Mesendoderm (in vitro differentiated cells): ENCODE results near the gene PNMA8C.

ENCODE experiments used
- DNase-seq: peaks from one replicate; pipeline ENCODE4 v3.0.0; 2013
- H2AK5ac ChIP-seq: 2 replicates; pipeline ENCODE4 v1.6.1; 2013; ENCODE audit warnings: low read length, inconsistent platforms
- H2BK120ac ChIP-seq: 2 replicates; pipeline ENCODE4 v1.6.1; 2013; ENCODE audit warnings: low read depth, mild to moderate bottlenecking, low read length, moderate library complexity, mixed read lengths
- H2BK15ac ChIP-seq: replicated peaks from 2 replicates; pipeline ENCODE4 v1.6.1; 2013; ENCODE audit warnings: low read depth, mild to moderate bottlenecking, moderate library complexity
- H2BK5ac ChIP-seq: 2 replicates; pipeline ENCODE4 v1.6.1; 2013; ENCODE audit warnings: low read length, inconsistent platforms
- H3K18ac ChIP-seq: 2 replicates; pipeline ENCODE4 v1.6.1; 2013; ENCODE audit warnings: mild to moderate bottlenecking, low read length, mixed read lengths
- H3K23ac ChIP-seq: one replicate; pipeline ENCODE4 v1.6.1; 2013; ENCODE audit warnings: low read length
- H3K27ac ChIP-seq: 2 replicates; pipeline ENCODE4 v1.5.1; 2013; ENCODE audit warnings: low read depth, mild to moderate bottlenecking, inconsistent platforms, low read length, moderate library complexity
- H3K27me3 ChIP-seq: 2 replicates; pipeline ENCODE4 v1.6.1; 2013; ENCODE audit warnings: low read length, control low read depth, mild to moderate bottlenecking, inconsistent platforms; ENCODE audit not compliant: insufficient read depth, poor library complexity
- H3K36me3 ChIP-seq: 2 replicates; pipeline ENCODE4 v1.6.1; 2013; ENCODE audit warnings: low read length, inconsistent platforms; ENCODE audit not compliant: control insufficient read depth, insufficient read depth
- H3K4ac ChIP-seq: one replicate; pipeline ENCODE4 v1.6.1; 2013; ENCODE audit warnings: low read depth, mild to moderate bottlenecking, low read length, moderate library complexity
- H3K4me1 ChIP-seq: 2 replicates; pipeline ENCODE4 v1.6.1; 2013; ENCODE audit warnings: low read depth, low read length, inconsistent platforms; ENCODE audit not compliant: control insufficient read depth
- H3K4me2 ChIP-seq: 2 replicates; pipeline ENCODE4 v1.6.1; 2013; ENCODE audit warnings: low read length
- H3K4me3 ChIP-seq: 2 replicates; pipeline ENCODE4 v1.5.1; 2013; ENCODE audit warnings: mild to moderate bottlenecking, low read length
- H3K56ac ChIP-seq: one replicate; pipeline ENCODE4 v1.6.1; 2013; ENCODE audit warnings: low read length
- H3K79me1 ChIP-seq: 2 replicates; pipeline ENCODE4 v1.6.1; 2013; ENCODE audit warnings: low read length, inconsistent platforms
- H3K79me2 ChIP-seq: 2 replicates; pipeline ENCODE4 v1.6.1; 2013; ENCODE audit warnings: mild to moderate bottlenecking, low read length; ENCODE audit not compliant: control insufficient read depth, insufficient read depth
- H3K9ac ChIP-seq: 2 replicates; pipeline ENCODE4 v1.6.1; 2013; ENCODE audit warnings: low read length, inconsistent platforms
- H4K5ac ChIP-seq: one replicate; pipeline ENCODE4 v1.6.1; 2013; ENCODE audit warnings: low read length
- H4K8ac ChIP-seq: one replicate; pipeline ENCODE4 v1.6.1; 2013; ENCODE audit warnings: low read depth, mild to moderate bottlenecking, control low read depth, low read length, moderate library complexity
- WGBS: extraction: QIAGEN DNeasy Blood & Tissue Kit; methylation state at CpG from one replicate; pipeline ENCODE4 v1.1.7; 2013; ENCODE audit warnings: low lambda C conversion rate, missing lambda C conversion rate; ENCODE audit not compliant: insufficient coverage; ENCODE audit errors: extremely low coverage; 5-methylcytosine and 5-hydroxymethylcytosine counted together

The PNMA8C gene

DNA sequence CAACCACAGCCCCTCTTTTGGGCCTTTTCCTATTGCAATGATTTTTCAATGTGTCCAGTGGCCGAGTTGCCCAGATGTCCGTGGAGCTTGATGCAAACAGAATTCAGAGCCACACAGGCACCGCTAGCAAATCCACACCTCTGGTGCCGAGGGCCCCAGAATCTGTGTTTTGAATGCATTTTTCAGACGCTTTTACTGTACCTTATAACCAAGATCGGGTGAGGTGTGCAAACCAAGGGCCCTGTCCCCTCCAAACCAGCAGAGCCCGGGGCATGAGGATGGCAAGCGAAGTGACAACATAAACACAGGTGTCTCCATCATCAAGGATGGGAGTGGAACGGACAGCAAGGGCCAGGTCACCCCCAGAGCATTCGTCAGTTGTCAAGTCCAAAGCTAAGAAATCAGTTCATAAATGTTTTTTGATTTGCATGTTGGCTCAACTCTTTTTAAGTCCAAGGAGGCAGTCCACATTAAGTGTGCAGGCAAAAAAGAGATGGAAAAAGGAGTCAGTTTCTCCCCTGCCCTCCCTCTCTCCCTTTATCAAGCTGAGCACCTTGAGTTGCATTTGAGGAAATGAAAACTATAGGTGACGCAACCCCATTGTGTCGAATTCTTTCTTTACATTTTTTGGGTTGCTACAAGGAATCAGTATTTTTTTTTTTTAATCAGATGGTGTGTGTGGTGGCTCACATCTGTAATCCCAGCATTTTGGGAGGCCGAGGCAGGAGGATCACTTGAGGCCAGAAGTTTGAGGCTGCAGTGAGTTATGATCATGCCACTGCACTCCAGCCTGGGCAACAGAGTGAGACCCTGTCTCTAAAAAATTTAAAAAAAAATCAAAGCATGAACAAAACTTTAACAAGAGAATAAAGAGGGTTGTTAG lies 18.3 kb downstream of the PNMA8C start:
- Histone ChIP-seq H3K27me3 (peaks cover 5% of the 10 kb centered on the region), H4K5ac (no peak overlapping the region)

DNA sequence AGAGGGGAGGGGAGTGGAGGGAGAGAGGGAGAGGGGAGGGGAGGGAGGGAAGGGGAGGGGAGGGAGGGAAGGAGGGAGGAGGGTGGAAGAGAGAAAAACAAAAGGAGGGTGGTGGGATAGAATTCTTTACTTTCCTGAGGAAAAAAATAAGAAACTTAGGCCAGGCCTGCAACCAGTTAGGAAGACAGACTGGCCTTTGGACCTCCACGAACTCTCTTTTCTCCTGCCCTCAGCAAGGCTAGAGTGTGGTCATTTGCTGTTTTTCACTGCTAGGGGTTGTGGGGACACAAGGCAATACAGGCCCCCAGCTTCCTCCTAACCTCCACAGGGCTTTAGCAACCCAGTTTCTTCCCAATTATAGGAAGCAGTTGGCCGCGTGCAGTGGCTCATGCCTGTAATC lies 19.5 kb downstream of the PNMA8C start:
- H3K4me1 ChIP-seq, result peaks cover 4% of the 10 kb centered on the region

More for the DNA sequence above, 18.3 kb downstream of the PNMA8C start:
- no peak overlapping the region for H2BK120ac ChIP-seq
- no peak overlapping the region for H3K18ac ChIP-seq
- DNase-seq, result no peak
- H3K9ac ChIP-seq, result no peak overlapping the region
- WGBS, result no CpG with 5 or more reads among the region's 13 CpGs
- H3K4me2 ChIP-seq, result no peak overlapping the region
- H2BK5ac ChIP-seq, result no peak overlapping the region
- H2AK5ac ChIP-seq, result no peak overlapping the region
- no peak overlapping the region for H3K27ac ChIP-seq
- no peaks in the 10 kb centered on the region for H3K36me3 ChIP-seq
- H3K4me1 ChIP-seq, result peaks cover 4% of the 10 kb centered on the region
- H4K8ac ChIP-seq, result no peak overlapping the region
- no peak overlapping the region for H3K4me3 ChIP-seq
- H3K79me2 ChIP-seq, result peaks cover 13% of the 10 kb centered on the region
- H3K79me1 ChIP-seq, result peaks cover 13% of the 10 kb centered on the region
- H3K23ac ChIP-seq, result no peak overlapping the region
- no peak overlapping the region for H3K56ac ChIP-seq
- H3K4ac ChIP-seq, result no peak overlapping the region
- no peak overlapping the region for H2BK15ac ChIP-seq

GRCh38 chr19:46408664-46409039 lies 20.1 kb downstream of the PNMA8C start:
- Histone ChIP-seq H3K4me2 (peak overlapping the region; percentile 36), H3K4ac (no peak overlapping the region), H4K5ac (no peak overlapping the region), H3K27ac (no peak overlapping the region), H2AK5ac (no peak overlapping the region), H3K18ac (no peak overlapping the region), H2BK15ac (no peak overlapping the region), H3K4me3 (no peak overlapping the region), H3K27me3 (peaks cover 5% of the 10 kb centered on the region), H2BK5ac (no peak overlapping the region), H3K79me2 (peaks cover 13% of the 10 kb centered on the region), H4K8ac (no peak overlapping the region), H3K36me3 (no peaks in the 10 kb centered on the region), H3K56ac (peak overlapping the region; percentile 73), H2BK120ac (no peak overlapping the region), H3K4me1 (peaks cover 1% of the 10 kb centered on the region), H3K23ac (no peak overlapping the region), H3K9ac (peak overlapping the region; percentile 20), H3K79me1 (peaks cover 13% of the 10 kb centered on the region)
- peak; percentile 62 for DNase-seq
- no CpG with 5 or more reads among the region's 11 CpGs for WGBS

More for the DNA sequence above, 19.5 kb downstream of the PNMA8C start:
- no peak overlapping the region for H3K56ac ChIP-seq
- no peak overlapping the region for H3K4ac ChIP-seq
- no peak overlapping the region for H3K4me3 ChIP-seq
- H4K8ac ChIP-seq, result no peak overlapping the region
- H2BK120ac ChIP-seq, result no peak overlapping the region
- H3K79me1 ChIP-seq, result peaks cover 13% of the 10 kb centered on the region
- H3K79me2 ChIP-seq, result peaks cover 13% of the 10 kb centered on the region
- no peak overlapping the region for H2BK15ac ChIP-seq
- H3K4me2 ChIP-seq, result no peak overlapping the region
- no peak overlapping the region for H3K18ac ChIP-seq
- H2AK5ac ChIP-seq, result no peak overlapping the region
- H4K5ac ChIP-seq, result no peak overlapping the region
- no peak overlapping the region for H3K9ac ChIP-seq
- no CpG with 5 or more reads among the region's 3 CpGs for WGBS
- DNase-seq, result no peak
- no peak overlapping the region for H2BK5ac ChIP-seq
- peaks cover 5% of the 10 kb centered on the region for H3K27me3 ChIP-seq
- no peak overlapping the region for H3K27ac ChIP-seq
- no peak overlapping the region for H3K23ac ChIP-seq
- no peaks in the 10 kb centered on the region for H3K36me3 ChIP-seq

DNA sequence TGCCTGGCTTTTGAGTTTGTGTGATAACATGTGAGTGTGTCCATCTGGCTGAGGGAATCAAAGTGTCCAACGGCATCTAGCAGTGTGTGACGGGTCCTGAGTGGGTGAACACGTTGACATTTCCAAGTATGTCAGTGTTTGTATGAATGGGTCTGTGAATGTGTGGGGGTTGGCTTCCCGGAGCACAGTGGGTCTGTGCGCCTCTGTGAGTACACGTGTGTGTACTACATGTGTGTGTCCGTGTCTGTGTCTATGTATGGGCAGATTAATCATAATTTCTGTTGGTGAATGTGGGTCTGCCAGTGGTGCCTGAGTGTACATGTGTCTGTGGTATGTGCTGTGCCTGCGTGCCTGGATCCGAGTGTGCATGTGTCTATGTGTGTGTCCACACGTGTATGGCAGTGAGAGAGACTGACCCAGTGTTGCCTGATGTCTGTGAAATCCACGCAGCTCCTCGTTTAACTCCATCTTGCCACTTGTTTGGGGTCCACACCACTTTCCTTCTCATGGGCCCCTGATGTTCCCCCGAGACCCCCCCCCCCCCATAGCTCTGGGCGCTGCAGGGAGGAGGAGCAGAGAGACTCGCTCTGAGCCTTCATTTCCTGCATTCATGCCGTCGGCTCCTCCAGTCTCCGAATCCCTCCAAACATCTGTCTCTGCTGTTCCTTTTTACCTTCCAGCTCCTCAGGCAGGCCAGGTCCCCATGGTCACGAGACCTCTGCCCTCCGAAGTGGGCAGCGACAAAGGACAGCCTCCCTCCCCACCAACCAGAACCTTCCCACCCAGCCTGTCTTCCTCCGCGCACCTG lies 20.7 kb downstream of the PNMA8C start:
- H3K18ac ChIP-seq, result no peak overlapping the region
- H3K27me3 ChIP-seq, result peaks cover 5% of the 10 kb centered on the region
- no peak overlapping the region for H4K8ac ChIP-seq
- H3K4me1 ChIP-seq, result peaks cover 1% of the 10 kb centered on the region
- no peak overlapping the region for H2BK5ac ChIP-seq
- no peak overlapping the region for H3K4me3 ChIP-seq
- H3K79me2 ChIP-seq, result peaks cover 13% of the 10 kb centered on the region
- no peak overlapping the region for H2BK120ac ChIP-seq
- no CpG with 5 or more reads among the region's 23 CpGs for WGBS
- peak overlapping the region; percentile 73 for H3K56ac ChIP-seq
- no peaks in the 10 kb centered on the region for H3K36me3 ChIP-seq
- H3K27ac ChIP-seq, result no peak overlapping the region
- peaks cover 13% of the 10 kb centered on the region for H3K79me1 ChIP-seq
- peak overlapping the region; percentile 36 for H3K4me2 ChIP-seq
- H3K9ac ChIP-seq, result peak overlapping the region; percentile 20
- no peak overlapping the region for H2AK5ac ChIP-seq
- H2BK15ac ChIP-seq, result no peak overlapping the region
- H3K23ac ChIP-seq, result peak overlapping the region; percentile 3
- H3K4ac ChIP-seq, result no peak overlapping the region
- no peak overlapping the region for H4K5ac ChIP-seq
- DNase-seq, result no peak

DNA sequence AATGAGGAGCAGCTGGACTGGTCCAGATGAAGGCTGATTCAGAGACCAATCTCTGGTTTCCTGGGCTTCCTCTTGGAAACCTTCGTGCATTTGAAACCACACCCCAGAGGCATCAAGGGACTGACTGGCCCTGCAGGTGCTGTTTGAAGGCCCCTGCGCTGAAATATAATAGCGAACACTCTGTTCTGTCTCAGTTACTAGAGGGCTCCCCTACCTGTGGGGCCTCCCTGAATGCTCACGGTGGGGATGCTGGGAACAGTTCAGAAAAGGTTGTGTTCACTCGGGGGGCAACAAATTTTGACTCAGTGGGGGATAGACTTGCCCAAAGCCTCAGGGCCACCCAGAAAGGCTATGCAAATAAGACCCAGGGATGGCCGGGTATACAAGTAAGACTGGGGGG lies 21.8 kb downstream of the PNMA8C start:
- Histone ChIP-seq H4K8ac (no peak overlapping the region), H3K27me3 (peaks cover 5% of the 10 kb centered on the region), H3K4me1 (peaks cover 1% of the 10 kb centered on the region), H2BK5ac (no peak overlapping the region), H3K4me2 (no peak overlapping the region), H3K79me2 (peaks cover 4% of the 10 kb centered on the region), H3K4me3 (no peak overlapping the region), H3K18ac (no peak overlapping the region), H3K9ac (no peak overlapping the region), H3K56ac (no peak overlapping the region), H3K79me1 (peaks cover 10% of the 10 kb centered on the region), H2BK120ac (no peak overlapping the region), H4K5ac (no peak overlapping the region), H3K27ac (no peak overlapping the region), H2BK15ac (no peak overlapping the region), H3K4ac (no peak overlapping the region), H2AK5ac (no peak overlapping the region), H3K23ac (no peak overlapping the region), H3K36me3 (no peaks in the 10 kb centered on the region)
- no peak for DNase-seq
- WGBS, result no CpG with 5 or more reads among the region's 6 CpGs
